WTC11 (cell line): ENCODE data around the gene INS. TPM values are rescaled to one million over a fixed set of nuclear protein-coding genes. Genes with fewer than 3 reads are reported as not detected.

Experiments used
- ATAC-seq: fragments of 200-7000 bp; cut with Tn5 transposase; 2 replicates; pipeline ENCODE4 v1.10.0; 2021; ENCODE audit warnings: mild to moderate bottlenecking, moderate library complexity
- CTCF ChIA-PET: fragments of 300-600 bp; sonication (Branson Sonifier 250); formaldehyde crosslinking; loops from one replicate; lab custom pipeline; 2021; ENCODE audit warnings: antibody characterized with exemption; lab: Charles Lee
- POLR2A ChIA-PET: fragments of 350-600 bp; sonication (Branson Sonifier 250); formaldehyde crosslinking; loops from one replicate; lab custom pipeline; 2021; ENCODE audit warnings: antibody characterized with exemption; lab: Charles Lee
- DNase-seq: peaks from one replicate; pipeline ENCODE4 v3.0.0; 2021; ENCODE audit warnings: low spot score
- H3K27ac Mint-ChIP-seq: 2 replicates; pipeline ENCODE4 v1.8.0; 2021; ENCODE audit warnings: mixed read lengths
- H3K27me3 Mint-ChIP-seq: 2 replicates; pipeline ENCODE4 v1.8.0; 2021; ENCODE audit warnings: low read depth, mild to moderate bottlenecking, moderate library complexity, mixed read lengths
- H3K36me3 Mint-ChIP-seq: 2 replicates; pipeline ENCODE4 v1.8.0; 2021; ENCODE audit warnings: mixed read lengths
- H3K4me1 Mint-ChIP-seq: 2 replicates; pipeline ENCODE4 v1.8.0; 2022; ENCODE audit warnings: mixed read lengths
- H3K4me3 Mint-ChIP-seq: 2 replicates; pipeline ENCODE4 v1.8.0; 2021; ENCODE audit warnings: mild to moderate bottlenecking, moderate library complexity, mixed read lengths
- H3K9me3 Mint-ChIP-seq: 2 replicates; pipeline ENCODE4 v1.8.0; 2021; ENCODE audit warnings: mixed read lengths
- ELF4 ChIP-seq: sonication (generic); formaldehyde crosslinking; IDR thresholded peaks from 2 replicates; pipeline ENCODE4 v1.8.1; 2022; ENCODE audit warnings: low read depth, mild to moderate bottlenecking, moderate library complexity, missing genetic modification reagents
- EMX1 ChIP-seq: fragments of 250-450 bp; sonication (Bioruptor Pico); IDR thresholded peaks from 2 replicates; pipeline ENCODE4 v1.8.0; 2021; ENCODE audit warnings: mild to moderate bottlenecking
- ESRRA ChIP-seq: sonication (generic); formaldehyde crosslinking; IDR thresholded peaks from 2 replicates; pipeline ENCODE4 v1.8.1; 2022; ENCODE audit warnings: mild to moderate bottlenecking, missing genetic modification reagents, borderline replicate concordance
- FOXJ3 ChIP-seq: sonication (generic); formaldehyde crosslinking; IDR thresholded peaks from 2 replicates; pipeline ENCODE4 v1.9.0; 2021; ENCODE audit warnings: missing genetic modification reagents, mild to moderate bottlenecking, borderline replicate concordance
- GABPB1 ChIP-seq: sonication (generic); formaldehyde crosslinking; IDR thresholded peaks from 2 replicates; pipeline ENCODE4 v1.8.1; 2023; ENCODE audit warnings: mild to moderate bottlenecking, missing genetic modification reagents
- GRHL2 ChIP-seq: fragments of 250-450 bp; sonication (Bioruptor Pico); IDR thresholded peaks from 2 replicates; pipeline ENCODE4 v1.8.0; 2022; ENCODE audit warnings: mild to moderate bottlenecking, moderate library complexity; ENCODE audit not compliant: insufficient replicate concordance, severe bottlenecking
- GTF2I ChIP-seq: fragments of 250-450 bp; sonication (Bioruptor Pico); conservative IDR thresholded peaks from 2 replicates; pipeline ENCODE4 v1.4.0; 2021; ENCODE audit warnings: mild to moderate bottlenecking
- MYBL2 ChIP-seq: sonication (generic); formaldehyde crosslinking; IDR thresholded peaks from 2 replicates; pipeline ENCODE4 v1.8.1; 2023; ENCODE audit warnings: mild to moderate bottlenecking, moderate library complexity, missing genetic modification reagents
- NR2C2 ChIP-seq: sonication (generic); formaldehyde crosslinking; IDR thresholded peaks from 2 replicates; pipeline ENCODE4 v1.8.0; 2022; ENCODE audit warnings: mild to moderate bottlenecking, missing genetic modification reagents
- NR3C1 ChIP-seq: sonication (generic); formaldehyde crosslinking; conservative IDR thresholded peaks from 2 replicates; pipeline ENCODE4 v1.8.1; 2023; ENCODE audit warnings: low read depth, mild to moderate bottlenecking, missing genetic modification reagents
- PRRX2 ChIP-seq: fragments of 250-450 bp; sonication (Bioruptor Pico); IDR thresholded peaks from 2 replicates; pipeline ENCODE4 v1.8.0; 2021; ENCODE audit warnings: mild to moderate bottlenecking
- SMAD4 ChIP-seq: sonication (generic); formaldehyde crosslinking; IDR thresholded peaks from 2 replicates; pipeline ENCODE4 v1.8.0; 2022; ENCODE audit warnings: mild to moderate bottlenecking, missing genetic modification reagents
- SP1 ChIP-seq: sonication (generic); formaldehyde crosslinking; conservative IDR thresholded peaks from 2 replicates; pipeline ENCODE4 v1.8.1; 2022; ENCODE audit warnings: missing genetic modification reagents
- TEAD4 ChIP-seq: sonication (generic); formaldehyde crosslinking; IDR thresholded peaks from 2 replicates; pipeline ENCODE4 v1.8.0; 2022; ENCODE audit warnings: mild to moderate bottlenecking, missing genetic modification reagents
- ZNF219 ChIP-seq: sonication (generic); formaldehyde crosslinking; IDR thresholded peaks from 2 replicates; pipeline ENCODE4 v1.8.0; 2023; ENCODE audit warnings: missing genetic modification reagents, mild to moderate bottlenecking, borderline replicate concordance
- ZNF232 ChIP-seq: sonication (generic); formaldehyde crosslinking; IDR thresholded peaks from 2 replicates; pipeline ENCODE4 v1.8.0; 2022; ENCODE audit warnings: mild to moderate bottlenecking, missing genetic modification reagents
- ZNF317 ChIP-seq: sonication (generic); formaldehyde crosslinking; IDR thresholded peaks from 2 replicates; pipeline ENCODE4 v1.8.1; 2023; ENCODE audit warnings: low read depth, mild to moderate bottlenecking, moderate library complexity, missing genetic modification reagents, borderline replicate concordance
- ZNF416 ChIP-seq: fragments of 250-450 bp; sonication (Bioruptor Pico); IDR thresholded peaks from 2 replicates; pipeline ENCODE4 v1.9.0; 2021; ENCODE audit warnings: mild to moderate bottlenecking, inconsistent platforms
- ZNF423 ChIP-seq: fragments of 250-450 bp; sonication (Bioruptor Pico); IDR thresholded peaks from 2 replicates; pipeline ENCODE4 v2.1.2; 2022; ENCODE audit warnings: mild to moderate bottlenecking, moderate library complexity
- total RNA-seq: library from RNA; stranded (reverse); gene quantifications from 3 replicates; pipeline ENCODE4 v1.2.3, GENCODE V29; 2021
- TF ChIP-seq, protein P1 (sequence below): sonication (generic); formaldehyde crosslinking; conservative IDR thresholded peaks from 2 replicates; pipeline ENCODE4 v1.8.1; 2022; ENCODE audit warnings: mild to moderate bottlenecking, missing genetic modification reagents
- TF ChIP-seq, protein P2 (sequence below): sonication (generic); formaldehyde crosslinking; IDR thresholded peaks from 2 replicates; pipeline ENCODE4 v1.8.1; 2022; ENCODE audit warnings: mild to moderate bottlenecking, missing genetic modification reagents, moderate library complexity, borderline replicate concordance
- TF ChIP-seq, protein P3 (sequence below): fragments of 250-450 bp; sonication (Bioruptor Pico); IDR thresholded peaks from 2 replicates; pipeline ENCODE4 v1.9.0; 2021; ENCODE audit warnings: moderate library complexity, mild to moderate bottlenecking, inconsistent platforms, borderline replicate concordance
- TF ChIP-seq, protein P4 (sequence below): sonication (generic); formaldehyde crosslinking; IDR thresholded peaks from 2 replicates; pipeline ENCODE4 v1.8.0; 2022; ENCODE audit warnings: missing genetic modification reagents
- TF ChIP-seq, protein P5 (sequence below): sonication (generic); formaldehyde crosslinking; IDR thresholded peaks from 2 replicates; pipeline ENCODE4 v1.8.0; 2022; ENCODE audit warnings: mild to moderate bottlenecking, missing genetic modification reagents
- TF ChIP-seq, protein P6 (sequence below): sonication (generic); formaldehyde crosslinking; IDR thresholded peaks from 2 replicates; pipeline ENCODE4 v1.8.1; 2023; ENCODE audit warnings: mild to moderate bottlenecking, moderate library complexity, missing genetic modification reagents
- TF ChIP-seq, protein P7 (sequence below): sonication (generic); formaldehyde crosslinking; IDR thresholded peaks from 2 replicates; pipeline ENCODE4 v1.8.0; 2022; ENCODE audit warnings: mild to moderate bottlenecking, missing genetic modification reagents

Gene INS
- total RNA-seq, 1 experiment from 2014 or later = not detected

DNA sequence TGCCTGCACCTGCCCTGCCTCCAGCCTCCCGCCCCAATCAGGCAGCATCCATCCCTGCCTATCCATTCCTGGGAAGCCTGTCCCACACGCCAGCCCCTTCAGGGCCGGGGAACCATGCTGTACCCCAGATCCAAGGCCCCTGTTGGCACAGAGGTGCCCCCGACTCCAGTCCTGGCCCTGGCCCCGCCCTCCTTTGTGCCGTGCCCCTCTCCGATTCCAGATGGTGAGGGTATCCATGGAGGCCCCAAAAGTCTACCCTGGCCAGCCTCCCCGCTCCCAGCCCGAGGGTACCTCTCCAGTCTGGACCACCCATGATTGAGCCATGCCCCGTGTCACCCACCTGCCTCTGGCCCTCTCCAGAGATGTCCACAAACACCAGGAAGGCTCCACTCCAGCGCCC is 13.4 kb upstream of the INS start:
- ATAC-seq = no peak
- Mint-ChIP-seq H3K36me3 (no peaks in the 10 kb centered on the region), H3K27me3 (peaks cover 2% of the 10 kb centered on the region; the same call in 1 of the 2 replicates), H3K9me3 (no peaks in the 10 kb centered on the region)
- TF ChIP-seq, protein P1, sequence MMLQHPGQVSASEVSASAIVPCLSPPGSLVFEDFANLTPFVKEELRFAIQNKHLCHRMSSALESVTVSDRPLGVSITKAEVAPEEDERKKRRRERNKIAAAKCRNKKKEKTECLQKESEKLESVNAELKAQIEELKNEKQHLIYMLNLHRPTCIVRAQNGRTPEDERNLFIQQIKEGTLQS = no peak
- TF ChIP-seq ZNF317 (no peak), GABPB1 (CRISPR knock-in tag) (no peak), GRHL2 (CRISPR knock-in tag) (no peak), PRRX2 (CRISPR knock-in tag) (no peak)
- TF ChIP-seq, protein P2, sequence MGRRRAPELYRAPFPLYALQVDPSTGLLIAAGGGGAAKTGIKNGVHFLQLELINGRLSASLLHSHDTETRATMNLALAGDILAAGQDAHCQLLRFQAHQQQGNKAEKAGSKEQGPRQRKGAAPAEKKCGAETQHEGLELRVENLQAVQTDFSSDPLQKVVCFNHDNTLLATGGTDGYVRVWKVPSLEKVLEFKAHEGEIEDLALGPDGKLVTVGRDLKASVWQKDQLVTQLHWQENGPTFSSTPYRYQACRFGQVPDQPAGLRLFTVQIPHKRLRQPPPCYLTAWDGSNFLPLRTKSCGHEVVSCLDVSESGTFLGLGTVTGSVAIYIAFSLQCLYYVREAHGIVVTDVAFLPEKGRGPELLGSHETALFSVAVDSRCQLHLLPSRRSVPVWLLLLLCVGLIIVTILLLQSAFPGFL (CRISPR knock-in tag) = no peak
- TF ChIP-seq, protein P3, sequence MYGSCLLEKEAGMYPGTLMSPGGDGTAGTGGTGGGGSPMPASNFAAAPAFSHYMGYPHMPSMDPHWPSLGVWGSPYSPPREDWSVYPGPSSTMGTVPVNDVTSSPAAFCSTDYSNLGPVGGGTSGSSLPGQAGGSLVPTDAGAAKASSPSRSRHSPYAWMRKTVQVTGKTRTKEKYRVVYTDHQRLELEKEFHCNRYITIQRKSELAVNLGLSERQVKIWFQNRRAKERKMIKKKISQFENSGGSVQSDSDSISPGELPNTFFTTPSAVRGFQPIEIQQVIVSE (CRISPR knock-in tag) = no peak
- TF ChIP-seq, all 79 proteins: peak for 0
- Mint-ChIP-seq H3K27ac (no peak overlapping the region), H3K4me1 (no peaks in the 10 kb centered on the region), H3K4me3 (no peak overlapping the region)
- CTCF ChIA-PET = interaction anchor here (0.9 to 1.0 kb wide), 2 partner anchors 9 to 246 kb away, joined by 3 read pairs; no protein-coding TSS in a partner anchor
- no peak for DNase-seq
- POLR2A ChIA-PET = no interaction called here

DNA sequence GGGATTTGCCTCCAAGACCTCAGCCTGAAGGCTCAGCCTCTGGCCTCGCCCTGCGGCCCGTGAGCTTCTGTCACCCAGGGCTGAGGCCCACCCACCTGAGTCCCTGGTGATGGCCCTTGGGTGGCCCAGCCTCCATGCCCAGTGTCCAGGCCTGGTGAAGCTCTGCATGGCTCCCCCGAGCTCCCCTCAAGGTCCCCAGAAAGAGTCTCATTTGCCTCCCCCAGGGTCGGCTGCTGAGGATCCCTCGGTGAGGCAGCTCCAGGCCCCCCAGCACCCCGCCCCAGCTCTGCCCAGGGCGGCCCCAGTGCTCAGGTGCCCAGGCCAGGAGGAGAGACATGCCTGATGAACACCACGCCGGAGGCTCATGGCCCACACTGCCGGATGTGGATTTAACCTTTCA is 12.8 kb upstream of the INS start:
- Mint-ChIP-seq H3K27me3 (peaks cover 2% of the 10 kb centered on the region; the same call in 1 of the 2 replicates), H3K4me3 (no peak overlapping the region), H3K4me1 (no peaks in the 10 kb centered on the region), H3K27ac (no peak overlapping the region), H3K9me3 (no peaks in the 10 kb centered on the region), H3K36me3 (no peaks in the 10 kb centered on the region)
- DNase-seq (no peak), ATAC-seq (no peak)
- ChIA-PET CTCF (interaction anchor here (0.9 to 1.0 kb wide), 3 partner anchors 9 to 247 kb away, joined by 3 read pairs; no protein-coding TSS in a partner anchor), POLR2A (no interaction called here)
- TF ChIP-seq GTF2I (CRISPR knock-in tag) (no peak), SMAD4 (CRISPR knock-in tag) (no peak), ZNF232 (CRISPR knock-in tag) (no peak), ZNF416 (no peak), ESRRA (CRISPR knock-in tag) (no peak), ELF4 (CRISPR knock-in tag) (no peak), NR2C2 (CRISPR knock-in tag) (no peak), FOXJ3 (CRISPR knock-in tag) (no peak), MYBL2 (no peak), ZNF423 (CRISPR knock-in tag) (no peak), ZNF219 (CRISPR knock-in tag) (no peak), NR3C1 (CRISPR knock-in tag) (no peak), TEAD4 (CRISPR knock-in tag) (no peak), EMX1 (CRISPR knock-in tag) (no peak), SP1 (CRISPR knock-in tag) (no peak)
- TF ChIP-seq, protein P4, sequence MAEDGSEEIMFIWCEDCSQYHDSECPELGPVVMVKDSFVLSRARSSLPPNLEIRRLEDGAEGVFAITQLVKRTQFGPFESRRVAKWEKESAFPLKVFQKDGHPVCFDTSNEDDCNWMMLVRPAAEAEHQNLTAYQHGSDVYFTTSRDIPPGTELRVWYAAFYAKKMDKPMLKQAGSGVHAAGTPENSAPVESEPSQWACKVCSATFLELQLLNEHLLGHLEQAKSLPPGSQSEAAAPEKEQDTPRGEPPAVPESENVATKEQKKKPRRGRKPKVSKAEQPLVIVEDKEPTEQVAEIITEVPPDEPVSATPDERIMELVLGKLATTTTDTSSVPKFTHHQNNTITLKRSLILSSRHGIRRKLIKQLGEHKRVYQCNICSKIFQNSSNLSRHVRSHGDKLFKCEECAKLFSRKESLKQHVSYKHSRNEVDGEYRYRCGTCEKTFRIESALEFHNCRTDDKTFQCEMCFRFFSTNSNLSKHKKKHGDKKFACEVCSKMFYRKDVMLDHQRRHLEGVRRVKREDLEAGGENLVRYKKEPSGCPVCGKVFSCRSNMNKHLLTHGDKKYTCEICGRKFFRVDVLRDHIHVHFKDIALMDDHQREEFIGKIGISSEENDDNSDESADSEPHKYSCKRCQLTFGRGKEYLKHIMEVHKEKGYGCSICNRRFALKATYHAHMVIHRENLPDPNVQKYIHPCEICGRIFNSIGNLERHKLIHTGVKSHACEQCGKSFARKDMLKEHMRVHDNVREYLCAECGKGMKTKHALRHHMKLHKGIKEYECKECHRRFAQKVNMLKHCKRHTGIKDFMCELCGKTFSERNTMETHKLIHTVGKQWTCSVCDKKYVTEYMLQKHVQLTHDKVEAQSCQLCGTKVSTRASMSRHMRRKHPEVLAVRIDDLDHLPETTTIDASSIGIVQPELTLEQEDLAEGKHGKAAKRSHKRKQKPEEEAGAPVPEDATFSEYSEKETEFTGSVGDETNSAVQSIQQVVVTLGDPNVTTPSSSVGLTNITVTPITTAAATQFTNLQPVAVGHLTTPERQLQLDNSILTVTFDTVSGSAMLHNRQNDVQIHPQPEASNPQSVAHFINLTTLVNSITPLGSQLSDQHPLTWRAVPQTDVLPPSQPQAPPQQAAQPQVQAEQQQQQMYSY (CRISPR knock-in tag) = no peak
- TF ChIP-seq, protein P5, sequence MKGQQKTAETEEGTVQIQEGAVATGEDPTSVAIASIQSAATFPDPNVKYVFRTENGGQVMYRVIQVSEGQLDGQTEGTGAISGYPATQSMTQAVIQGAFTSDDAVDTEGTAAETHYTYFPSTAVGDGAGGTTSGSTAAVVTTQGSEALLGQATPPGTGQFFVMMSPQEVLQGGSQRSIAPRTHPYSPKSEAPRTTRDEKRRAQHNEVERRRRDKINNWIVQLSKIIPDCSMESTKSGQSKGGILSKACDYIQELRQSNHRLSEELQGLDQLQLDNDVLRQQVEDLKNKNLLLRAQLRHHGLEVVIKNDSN (CRISPR knock-in tag) = no peak
- TF ChIP-seq, protein P6, sequence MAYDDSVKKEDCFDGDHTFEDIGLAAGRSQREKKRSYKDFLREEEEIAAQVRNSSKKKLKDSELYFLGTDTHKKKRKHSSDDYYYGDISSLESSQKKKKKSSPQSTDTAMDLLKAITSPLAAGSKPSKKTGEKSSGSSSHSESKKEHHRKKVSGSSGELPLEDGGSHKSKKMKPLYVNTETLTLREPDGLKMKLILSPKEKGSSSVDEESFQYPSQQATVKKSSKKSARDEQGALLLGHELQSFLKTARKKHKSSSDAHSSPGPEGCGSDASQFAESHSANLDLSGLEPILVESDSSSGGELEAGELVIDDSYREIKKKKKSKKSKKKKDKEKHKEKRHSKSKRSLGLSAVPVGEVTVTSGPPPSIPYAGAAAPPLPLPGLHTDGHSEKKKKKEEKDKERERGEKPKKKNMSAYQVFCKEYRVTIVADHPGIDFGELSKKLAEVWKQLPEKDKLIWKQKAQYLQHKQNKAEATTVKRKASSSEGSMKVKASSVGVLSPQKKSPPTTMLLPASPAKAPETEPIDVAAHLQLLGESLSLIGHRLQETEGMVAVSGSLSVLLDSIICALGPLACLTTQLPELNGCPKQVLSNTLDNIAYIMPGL (CRISPR knock-in tag) = no peak
- TF ChIP-seq, protein P7, sequence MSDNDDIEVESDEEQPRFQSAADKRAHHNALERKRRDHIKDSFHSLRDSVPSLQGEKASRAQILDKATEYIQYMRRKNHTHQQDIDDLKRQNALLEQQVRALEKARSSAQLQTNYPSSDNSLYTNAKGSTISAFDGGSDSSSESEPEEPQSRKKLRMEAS = no peak
